H1 (cell line): ENCODE measurements around the gene GHRH. TPM values are rescaled to one million over a fixed set of nuclear protein-coding genes. Genes with fewer than 3 reads are reported as not detected.

Experiments used
- CTCF ChIA-PET: fragments of 300-600 bp; sonication (Branson Sonifier 250); formaldehyde crosslinking; loops from one replicate; lab custom pipeline; 2021; ENCODE audit not compliant: partially characterized antibody; lab: Charles Lee
- POLR2A ChIA-PET: fragments of 300-600 bp; sonication (Branson Sonifier 250); formaldehyde crosslinking; loops from one replicate; lab custom pipeline; 2021; ENCODE audit warnings: inconsistent platforms; ENCODE audit not compliant: partially characterized antibody; lab: Charles Lee
- DNase-seq, 2 experiments: peaks; one replicate each; pipeline versions ENCODE4 v3.0.0 to v3.0.0-alpha.2; 2010 to 2022; ENCODE audit warnings: low spot score in 2 of 2, low read depth in 1 of 2, mixed read lengths in 1 of 2
- FAIRE-seq: peaks from 2 replicates; lab custom pipeline; 2011; peaks lifted over from hg19 to GRCh38; lab: Jason Lieb, UNC
- H2AFZ ChIP-seq: 2 replicates; pipeline ENCODE4 v1.8.1; 2012; ENCODE audit warnings: low read length, inconsistent platforms
- H2AK5ac ChIP-seq: 2 replicates; pipeline ENCODE4 v1.6.1; 2013; ENCODE audit warnings: low read depth, low read length
- H2BK120ac ChIP-seq: replicated peaks from 2 replicates; pipeline ENCODE3; 2013; ENCODE audit warnings: low read depth, low read length, inconsistent platforms
- H2BK12ac ChIP-seq: 2 replicates; pipeline ENCODE4 v1.6.1; 2013; ENCODE audit warnings: low read depth, low read length
- H2BK15ac ChIP-seq: 2 replicates; pipeline ENCODE4 v1.6.1; 2013; ENCODE audit warnings: low read length
- H2BK20ac ChIP-seq: 2 replicates; pipeline ENCODE4 v1.6.1; 2013; ENCODE audit warnings: low read length
- H2BK5ac ChIP-seq: 2 replicates; pipeline ENCODE4 v1.6.1; 2013; ENCODE audit warnings: low read depth, low read length
- H3K14ac ChIP-seq: 2 replicates; pipeline ENCODE4 v1.6.1; 2013; ENCODE audit warnings: inconsistent platforms; ENCODE audit not compliant: insufficient read length
- H3K18ac ChIP-seq: 2 replicates; pipeline ENCODE4 v1.6.1; 2013; ENCODE audit warnings: low read length; ENCODE audit errors: extremely low read depth
- H3K23ac ChIP-seq: 2 replicates; pipeline ENCODE4 v1.6.1; 2013; ENCODE audit warnings: inconsistent platforms; ENCODE audit not compliant: insufficient read length
- H3K23me2 ChIP-seq: 2 replicates; pipeline ENCODE4 v1.6.1; 2013; ENCODE audit warnings: low read depth, low read length
- H3K27ac ChIP-seq: 2 replicates; pipeline ENCODE4 v1.6.1; 2011; ENCODE audit warnings: low read depth, low read length, inconsistent platforms
- H3K27me3 ChIP-seq, 4 experiments: replicated peaks in 1 of 4; 1 replicate in 1 of 4; 2 replicates in 3 of 4; pipeline versions ENCODE4 v1.6.1 to v1.8.1; 2011 to 2013; ENCODE audit warnings: low read length in 3 of 4, mild to moderate bottlenecking in 3 of 4, inconsistent platforms in 2 of 4, mixed read lengths in 2 of 4, moderate library complexity in 1 of 4; ENCODE audit not compliant: control insufficient read depth in 3 of 4, insufficient read depth in 3 of 4; ENCODE audit errors: extremely low read depth in 1 of 4
- H3K36me3 ChIP-seq, 4 experiments: 2 replicates each; pipeline versions ENCODE4 v1.6.1 to v1.8.1; 2011 to 2013; ENCODE audit warnings: mild to moderate bottlenecking in 4 of 4, low read length in 3 of 4, moderate library complexity in 2 of 4, control low read depth in 1 of 4, inconsistent platforms in 1 of 4; ENCODE audit not compliant: insufficient read depth in 4 of 4, control insufficient read depth in 2 of 4
- H3K4ac ChIP-seq: replicated peaks from 2 replicates; pipeline ENCODE3; 2013; ENCODE audit warnings: low read length, low read depth, mixed read lengths, inconsistent platforms; ENCODE audit not compliant: insufficient read length
- H3K4me1 ChIP-seq, 4 experiments: replicated peaks in 1 of 4; 1 replicate in 1 of 4; 2 replicates in 3 of 4; pipeline versions ENCODE4 v1.6.1 to v1.8.1; 2011 to 2013; ENCODE audit warnings: low read length in 3 of 4, inconsistent platforms in 2 of 4, mixed read lengths in 1 of 4; ENCODE audit not compliant: insufficient read depth in 4 of 4, control insufficient read depth in 3 of 4
- H3K4me2 ChIP-seq, 2 experiments: 2 replicates each; pipeline versions ENCODE4 v1.6.1 to v1.8.1; 2011 to 2013; ENCODE audit warnings: low read depth in 2 of 2, low read length in 2 of 2, control low read depth in 1 of 2, inconsistent platforms in 1 of 2, mild to moderate bottlenecking in 1 of 2; ENCODE audit not compliant: insufficient read depth in 1 of 2
- H3K4me3 ChIP-seq, 4 experiments: fragments of 200-600, 300-600 bp in 1 of 4; sonication (generic), shearing (Covaris generic), sonication (Bioruptor Twin) in 1 of 4; 2 replicates each; pipeline versions ENCODE4 v1.5.1 to v1.8.1; 2011 to 2016; ENCODE audit warnings: low read length in 4 of 4, low read depth in 3 of 4, control low read depth in 2 of 4, inconsistent platforms in 2 of 4, mild to moderate bottlenecking in 2 of 4, mixed read lengths in 1 of 4, moderate library complexity in 1 of 4; ENCODE audit not compliant: insufficient read depth in 2 of 4; ENCODE audit errors: extremely low read depth in 1 of 4
- H3K56ac ChIP-seq: replicated peaks from 2 replicates; pipeline ENCODE3; 2013; ENCODE audit warnings: low read depth, mild to moderate bottlenecking, mixed read lengths, low read length, inconsistent platforms; ENCODE audit not compliant: insufficient read length
- H3K79me1 ChIP-seq: 2 replicates; pipeline ENCODE4 v1.6.1; 2013; ENCODE audit warnings: low read depth, low read length, control low read depth
- H3K79me2 ChIP-seq, 2 experiments: 2 replicates each; pipeline versions ENCODE4 v1.6.1 to v1.8.1; 2012 to 2013; ENCODE audit warnings: low read length in 2 of 2, mild to moderate bottlenecking in 2 of 2, inconsistent platforms in 1 of 2; ENCODE audit not compliant: insufficient read depth in 2 of 2, control insufficient read depth in 1 of 2
- H3K9ac ChIP-seq, 4 experiments: replicated peaks in 1 of 4; 1 replicate in 1 of 4; 2 replicates in 3 of 4; pipeline versions ENCODE4 v1.6.1 to v1.8.1; 2011 to 2013; ENCODE audit warnings: low read depth in 3 of 4, low read length in 3 of 4, control low read depth in 2 of 4, mild to moderate bottlenecking in 2 of 4, moderate library complexity in 2 of 4, inconsistent platforms in 1 of 4; ENCODE audit errors: extremely low read depth in 1 of 4
- H3K9me3 ChIP-seq, 2 experiments: 2 replicates each; pipeline versions ENCODE4 v1.6.1 to v1.8.1; 2012 to 2013; ENCODE audit warnings: mild to moderate bottlenecking in 2 of 2, moderate library complexity in 2 of 2, control low read depth in 1 of 2, inconsistent platforms in 1 of 2, low read depth in 1 of 2, low read length in 1 of 2, mixed read lengths in 1 of 2; ENCODE audit not compliant: insufficient read depth in 2 of 2
- H4K20me1 ChIP-seq, 2 experiments: replicated peaks in 1 of 2; 2 replicates each; pipeline versions ENCODE3 to v1.8.1; 2011 to 2013; ENCODE audit warnings: inconsistent platforms in 2 of 2, low read length in 2 of 2, mild to moderate bottlenecking in 1 of 2; ENCODE audit not compliant: insufficient read depth in 2 of 2, control insufficient read depth in 1 of 2
- H4K5ac ChIP-seq: 2 replicates; pipeline ENCODE4 v1.6.1; 2013; ENCODE audit warnings: low read length, low read depth, mixed read lengths, inconsistent platforms; ENCODE audit not compliant: insufficient read length
- H4K8ac ChIP-seq: 2 replicates; pipeline ENCODE4 v1.8.0; 2013; ENCODE audit warnings: mild to moderate bottlenecking, moderate library complexity, low read length, inconsistent platforms; ENCODE audit not compliant: insufficient read depth; ENCODE audit errors: extremely low read depth
- H4K91ac ChIP-seq: replicated peaks from 2 replicates; pipeline ENCODE3; 2013; ENCODE audit warnings: low read length, mixed read lengths, inconsistent platforms; ENCODE audit not compliant: insufficient read length
- BACH1 ChIP-seq: IDR thresholded peaks from 2 replicates; pipeline ENCODE4 v1.6.1; 2012; ENCODE audit warnings: low read length, improper control_type of control experiment
- BCL11A ChIP-seq, 2 experiments: IDR thresholded peaks; one replicate each; pipeline ENCODE4 v1.6.1; 2011; ENCODE audit warnings: low read depth in 2 of 2, low read length in 2 of 2, mild to moderate bottlenecking in 2 of 2
- CEBPB ChIP-seq: IDR thresholded peaks from 2 replicates; pipeline ENCODE4 v1.6.1; 2012; ENCODE audit warnings: low read depth, low read length
- EGR1 ChIP-seq: IDR thresholded peaks from 2 replicates; pipeline ENCODE4 v1.6.1; 2011; ENCODE audit warnings: low read depth, low read length, borderline replicate concordance
- POLR2A ChIP-seq, 2 experiments: IDR thresholded peaks; 1 replicate in 1 of 2; 2 replicates in 1 of 2; pipeline ENCODE4 v1.6.1; 2011; ENCODE audit warnings: low read depth in 2 of 2, low read length in 2 of 2, mild to moderate bottlenecking in 2 of 2; ENCODE audit errors: control extremely low read depth in 1 of 2
- SUZ12 ChIP-seq: fragments of 200-600 bp; sonication (generic); IDR thresholded peaks from 2 replicates; pipeline ENCODE4 v1.6.1; 2012; ENCODE audit warnings: mild to moderate bottlenecking, inconsistent platforms, low read length, moderate library complexity, mixed read lengths
- ZNF274 ChIP-seq: IDR thresholded peaks from 2 replicates; pipeline ENCODE4 v1.7.0; 2012; ENCODE audit warnings: low read length, borderline replicate concordance; ENCODE audit errors: extremely low read depth
- WGBS, 2 experiments: shearing (Covaris generic) in 1 of 2; methylation state at CpG; one replicate each; pipeline versions ENCODE4 v1.1.6 to v1.1.7; 2013 to 2015; ENCODE audit warnings: low lambda C conversion rate in 2 of 2, mixed read lengths in 2 of 2, inconsistent platforms in 1 of 2, low coverage in 1 of 2, missing lambda C conversion rate in 1 of 2; ENCODE audit not compliant: insufficient replicate concordance in 2 of 2, insufficient coverage in 1 of 2, insufficient read length in 1 of 2; ENCODE audit errors: extremely low coverage in 1 of 2, missing lambda C conversion rate in 1 of 2; 5-methylcytosine and 5-hydroxymethylcytosine counted together
- polyA plus RNA-seq, 7 experiments: library from polyadenylated mRNA; depleted of rRNA in 3 of 7; stranded (reverse) in 5 of 7; unstranded in 2 of 7; fragments of >200 nt in 5 of 7; fragments of 200-250 nt in 2 of 7; gene quantifications; 1 replicate in 5 of 7; 2 replicates in 1 of 7; 4 replicates in 1 of 7; pipeline versions ENCODE4 v1.2.1 to v1.2.3, GENCODE V29; 2011 to 2013; ENCODE audit warnings: missing spikeins in 2 of 7, mixed read lengths in 2 of 7
- total RNA-seq: library from RNA; stranded (reverse); fragmentation: NEBNext Ultra II Directional; extraction: Animal tissue kit (Norgen Biotek cat#: 25700); gene quantifications from 2 replicates; pipeline ENCODE4 v1.2.1, GENCODE V29; 2021

The GHRH gene
- total and polyA plus RNA-seq, 2 of the 8 experiments (the other 6 are each of a cell fraction or from before 2014, with no cell fraction given) = not detected

DNA sequence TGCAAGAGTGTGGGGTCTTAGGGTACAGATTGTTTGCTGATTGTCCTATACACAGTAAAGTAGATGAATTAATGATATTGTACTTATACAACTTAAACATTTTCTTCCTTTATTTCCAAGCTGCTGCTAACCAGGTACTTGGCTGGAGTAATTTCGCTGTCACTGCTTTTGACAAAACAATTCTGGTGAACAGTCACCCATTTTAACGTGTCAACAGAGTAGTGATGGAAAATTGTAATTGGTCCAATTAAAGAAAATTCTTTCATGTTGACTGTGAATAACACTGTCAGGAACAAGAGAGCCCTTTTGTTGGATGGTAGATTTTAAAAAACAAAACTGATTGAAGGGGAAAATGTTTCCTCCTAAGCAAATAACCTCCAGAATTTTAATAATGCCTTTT is 55.8 kb downstream of the GHRH start:
- Histone ChIP-seq H3K27ac (no peak overlapping the region), H3K4me1 (no peaks in the 10 kb centered on the region), H3K4ac (no peak overlapping the region), H3K18ac (no peak overlapping the region), H3K23ac (no peak overlapping the region), H4K8ac (no peak overlapping the region), H2BK15ac (no peak overlapping the region), H3K79me1 (peaks cover 12% of the 10 kb centered on the region), H3K23me2 (no peaks in the 10 kb centered on the region), H3K79me2 (peaks cover 0 to 11% of the 10 kb centered on the region in 2 experiments; a peak in 2 of 4 replicates), H2AFZ (no peak overlapping the region), H2BK12ac (no peak overlapping the region), H3K56ac (no peak overlapping the region), H3K4me3 (no peak overlapping the region), H3K9ac (no peak overlapping the region), H2BK120ac (no peak overlapping the region), H2BK20ac (no peak overlapping the region), H4K5ac (no peak overlapping the region), H3K9me3 (no peaks in the 10 kb centered on the region), H3K14ac (no peak overlapping the region), H4K20me1 (peaks cover 0 to 4% of the 10 kb centered on the region in 2 experiments), H2BK5ac (no peak overlapping the region), H2AK5ac (no peak overlapping the region), H4K91ac (no peak overlapping the region), H3K27me3 (no peaks in the 10 kb centered on the region), H3K36me3 (peaks cover 40 to 84% (median 59%) of the 10 kb centered on the region in 4 experiments), H3K4me2 (no peak overlapping the region)
- TF ChIP-seq SUZ12 (no peak), CEBPB (no peak), ZNF274 (no peak), EGR1 (no peak), BCL11A (IDR thresholded peaks at IDR 0.05; ENCODE audit: low read depth in 2 of 2, low read length in 2 of 2) (no peak), BACH1 (no peak), POLR2A (IDR thresholded peaks at IDR 0.05; ENCODE audit: control extremely low read depth in 1 of 2, low read depth in 2 of 2, low read length in 2 of 2) (no peak)
- ChIA-PET POLR2A (no interaction called here), CTCF (interaction anchor here (1.0 to 3.1 kb wide), 4 partner anchors 10 to 37 kb away, joined by 3 to 18 read pairs (median 10); no protein-coding TSS in a partner anchor)
- DNase-seq = no peak
- no peak for FAIRE-seq
- WGBS, 2 experiments = 91% methylated on average over 2 of the region's 2 CpGs; no CpG with 5 or more reads in 1 of the 2 experiments
